Measurements from ENCODE around the gene GSK3A.

The GSK3A gene

GRCh38 chr19:42208612-42209011 lies 33.8 kb downstream of the GSK3A start:
- H3K9me3 ChIP-seq (replicated peaks; ENCODE audit: insufficient read depth, low read length): no peaks in the 10 kb centered on the region
- no peak overlapping the region for H3K9ac ChIP-seq (ENCODE audit: low read length)
- H3K27me3 ChIP-seq (replicated peaks; ENCODE audit: insufficient read depth, low read length): no peaks in the 10 kb centered on the region
- peaks cover 98% of the 10 kb centered on the region for H3K79me2 ChIP-seq (ENCODE audit: low read length)
- H3K4me1 ChIP-seq (ENCODE audit: low read length): peaks cover 8% of the 10 kb centered on the region
- H3K4me3 ChIP-seq (ENCODE audit: low read length): no peak overlapping the region
- TF ChIP-seq EZH2 (optimal IDR thresholded peaks at IDR 0.05; ENCODE audit: low read depth, low read length) (no peak), EZH2phosphoT487 (IDR thresholded peaks at IDR 0.05; ENCODE audit: low read length) (no peak), CTCF (IDR thresholded peaks at IDR 0.05; ENCODE audit: low read length) (no peak)
- H3K9me2 ChIP-seq (replicated peaks; ENCODE audit: insufficient read depth, low read length): no peaks in the 10 kb centered on the region
- no peak overlapping the region for H3K27ac ChIP-seq (ENCODE audit: low read length)
- H3K4me2 ChIP-seq (ENCODE audit: low read depth, low read length): no peak overlapping the region
- no peak overlapping the region for H2AFZ ChIP-seq (ENCODE audit: low read length)
- H3F3A ChIP-seq (ENCODE audit: insufficient read depth, low read length): no peaks in the 10 kb centered on the region
- DNase-seq: no peak
- H3K36me3 ChIP-seq (replicated peaks; ENCODE audit: insufficient read depth, low read length): peaks cover 14% of the 10 kb centered on the region; the same call in 1 of the 2 replicates
- peaks cover 5% of the 10 kb centered on the region; the same call in 1 of the 2 replicates for H4K20me1 ChIP-seq (ENCODE audit: insufficient read depth, low read length)

- H3K4me2 ChIP-seq (ENCODE audit: low read depth, low read length): no peak overlapping the region
Measured at GRCh38 chr19:42207767-42208271, 34.6 kb downstream of the GSK3A start.

GRCh38 chr19:42206871-42207755 lies 35.3 kb downstream of the GSK3A start:
- no peak overlapping the region for H3K9ac ChIP-seq (ENCODE audit: low read length)
- H3K27me3 ChIP-seq (replicated peaks; ENCODE audit: insufficient read depth, low read length): no peaks in the 10 kb centered on the region
- no peak for DNase-seq
- peaks cover 6% of the 10 kb centered on the region; the same call in 1 of the 2 replicates for H3F3A ChIP-seq (ENCODE audit: insufficient read depth, low read length)
- no peak overlapping the region for H3K4me2 ChIP-seq (ENCODE audit: low read depth, low read length)
- TF ChIP-seq CTCF (IDR thresholded peaks at IDR 0.05; ENCODE audit: low read length) (no peak), EZH2 (optimal IDR thresholded peaks at IDR 0.05; ENCODE audit: low read depth, low read length) (no peak), EZH2phosphoT487 (IDR thresholded peaks at IDR 0.05; ENCODE audit: low read length) (no peak)
- H3K9me2 ChIP-seq (replicated peaks; ENCODE audit: insufficient read depth, low read length): no peaks in the 10 kb centered on the region
- H3K36me3 ChIP-seq (replicated peaks; ENCODE audit: insufficient read depth, low read length): peaks cover 14% of the 10 kb centered on the region; the same call in 1 of the 2 replicates
- no peaks in the 10 kb centered on the region for H3K9me3 ChIP-seq (replicated peaks; ENCODE audit: insufficient read depth, low read length)
- peaks cover 98% of the 10 kb centered on the region for H3K79me2 ChIP-seq (ENCODE audit: low read length)
- H4K20me1 ChIP-seq (ENCODE audit: insufficient read depth, low read length): 0 out of 2 replicates have a peak, but pooled peaks cover 2% of the 10 kb centered on the region
- H3K27ac ChIP-seq (ENCODE audit: low read length): no peak overlapping the region
- peaks cover 20% of the 10 kb centered on the region for H3K4me1 ChIP-seq (ENCODE audit: low read length)
- no peak overlapping the region for H2AFZ ChIP-seq (ENCODE audit: low read length)
- H3K4me3 ChIP-seq (ENCODE audit: low read length): no peak overlapping the region

More at GRCh38 chr19:42207767-42208271, 34.6 kb downstream of the GSK3A start:
- H4K20me1 ChIP-seq (ENCODE audit: insufficient read depth, low read length): peaks cover 5% of the 10 kb centered on the region; the same call in 1 of the 2 replicates
- H3K9me2 ChIP-seq (replicated peaks; ENCODE audit: insufficient read depth, low read length): no peaks in the 10 kb centered on the region
- H3K36me3 ChIP-seq (replicated peaks; ENCODE audit: insufficient read depth, low read length): peaks cover 14% of the 10 kb centered on the region; the same call in 1 of the 2 replicates
- no peaks in the 10 kb centered on the region for H3K27me3 ChIP-seq (replicated peaks; ENCODE audit: insufficient read depth, low read length)
- H3F3A ChIP-seq (ENCODE audit: insufficient read depth, low read length): no peaks in the 10 kb centered on the region
- no peak overlapping the region for H3K4me3 ChIP-seq (ENCODE audit: low read length)
- peaks cover 98% of the 10 kb centered on the region for H3K79me2 ChIP-seq (ENCODE audit: low read length)
- H3K27ac ChIP-seq (ENCODE audit: low read length): no peak overlapping the region
- no peaks in the 10 kb centered on the region for H3K9me3 ChIP-seq (replicated peaks; ENCODE audit: insufficient read depth, low read length)
- no peak overlapping the region for H3K9ac ChIP-seq (ENCODE audit: low read length)
- no peak for DNase-seq
- no peak overlapping the region for H2AFZ ChIP-seq (ENCODE audit: low read length)
- H3K4me1 ChIP-seq (ENCODE audit: low read length): peaks cover 13% of the 10 kb centered on the region
- TF ChIP-seq EZH2 (optimal IDR thresholded peaks at IDR 0.05; ENCODE audit: low read depth, low read length) (no peak), CTCF (IDR thresholded peaks at IDR 0.05; ENCODE audit: low read length) (no peak), EZH2phosphoT487 (IDR thresholded peaks at IDR 0.05; ENCODE audit: low read length) (no peak)

Measured in MM.1S (cell line).